Measurements from ENCODE around the gene INTS7.

DNA sequence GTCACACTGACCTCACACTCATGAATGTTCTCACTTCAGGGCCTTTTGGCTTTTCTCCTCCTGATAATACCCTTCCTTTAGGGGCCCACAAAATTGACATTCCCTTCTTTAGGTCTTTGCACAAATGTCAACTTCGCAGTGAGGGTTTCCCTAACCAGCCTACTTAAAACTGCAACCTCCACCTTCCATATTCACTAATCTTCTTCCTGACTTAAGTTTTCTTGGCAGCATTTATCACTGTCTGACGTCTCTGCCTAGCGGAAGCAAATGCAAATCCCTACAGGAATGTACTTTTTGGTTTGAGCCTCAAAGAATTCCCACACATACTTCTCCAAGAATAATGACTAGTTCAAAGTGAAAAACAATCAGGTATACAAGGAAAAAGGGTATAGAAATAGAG is 32.8 kb downstream of the INTS7 start:
- TF ChIP-seq CTCF (IDR thresholded peaks at IDR 0.05), result no peak
- TF ChIP-seq POLR2A (IDR thresholded peaks at IDR 0.05), result no peak
